NCI-H510A treated with DMSO at 0.1 percent for 48 hours (cell line): ENCODE data around the gene VEPH1.

Source experiments
- DNase-seq: peaks from one replicate; lab custom pipeline; 2025; lab: John Stamatoyannopoulos, UW

The VEPH1 gene

GRCh38 chr3:157301755-157302154 is 201.5 kb downstream of the VEPH1 start:
- no peak for DNase-seq

GRCh38 chr3:157300981-157301663 is 202.1 kb downstream of the VEPH1 start:
- DNase-seq: no peak

GRCh38 chr3:157300094-157300493 is 203.1 kb downstream of the VEPH1 start:
- no peak for DNase-seq

GRCh38 chr3:157297328-157297915 is 205.8 kb downstream of the VEPH1 start:
- DNase-seq: no peak

GRCh38 chr3:157294953-157295352 is 208.3 kb downstream of the VEPH1 start:
- DNase-seq: no peak

- no peak for DNase-seq
Measured at GRCh38 chr3:157294491-157294890, 208.7 kb downstream of the VEPH1 start.

GRCh38 chr3:157290766-157291165 is 212.4 kb downstream of the VEPH1 start:
- no peak for DNase-seq

GRCh38 chr3:157285966-157286365 is 217.2 kb downstream of the VEPH1 start:
- no peak for DNase-seq

GRCh38 chr3:157285141-157285540 is 218.1 kb downstream of the VEPH1 start:
- no peak for DNase-seq

GRCh38 chr3:157284688-157285087 is 218.5 kb downstream of the VEPH1 start:
- DNase-seq: no peak

- DNase-seq: no peak
Measured at GRCh38 chr3:157282261-157283191, 220.7 kb downstream of the VEPH1 start.

GRCh38 chr3:157280786-157281185 is 222.4 kb downstream of the VEPH1 start:
- no peak for DNase-seq

GRCh38 chr3:157280354-157280753 is 222.9 kb downstream of the VEPH1 start:
- no peak for DNase-seq

- no peak for DNase-seq
Measured at GRCh38 chr3:157279237-157279636, 224.0 kb downstream of the VEPH1 start.

- DNase-seq: no peak
Measured at GRCh38 chr3:157276801-157277200, 226.4 kb downstream of the VEPH1 start.

- no peak for DNase-seq
Measured at GRCh38 chr3:157275832-157276231, 227.4 kb downstream of the VEPH1 start.

GRCh38 chr3:157274644-157275137 is 228.5 kb downstream of the VEPH1 start:
- no peak for DNase-seq

GRCh38 chr3:157271283-157271882 is 231.8 kb downstream of the VEPH1 start:
- DNase-seq: no peak

GRCh38 chr3:157268026-157268425 is 235.2 kb downstream of the VEPH1 start:
- DNase-seq: no peak

- DNase-seq: no peak
Measured at GRCh38 chr3:157265931-157266330, 237.3 kb downstream of the VEPH1 start.

- no peak for DNase-seq
Measured at GRCh38 chr3:157263027-157263426, 240.2 kb downstream of the VEPH1 start.

GRCh38 chr3:157261000-157261399 is 242.2 kb downstream of the VEPH1 start:
- DNase-seq: no peak
